ENCODE data around the gene IGSF21. TPM values are rescaled to one million over a fixed set of nuclear protein-coding genes. Genes with fewer than 3 reads are reported as not detected.

IGSF21 gene
- total RNA-seq, 6 experiments from 2014 or later: not detected

- no peaks in the 10 kb centered on the region for H3K4me1 Mint-ChIP-seq (ENCODE audit: low read depth)
- H3K4me3 Mint-ChIP-seq: no peak overlapping the region
- no peak for TF ChIP-seq CTCF (IDR thresholded peaks at IDR 0.05)
- peaks cover 6% of the 10 kb centered on the region for H3K27me3 Mint-ChIP-seq (ENCODE audit: insufficient read depth)
- H3K27ac Mint-ChIP-seq: no peak overlapping the region
- H3K36me3 Mint-ChIP-seq (ENCODE audit: low read depth): no peaks in the 10 kb centered on the region
- DNase-seq: no peak
- H3K9me3 Mint-ChIP-seq: peaks cover 50% of the 10 kb centered on the region
Observed at GRCh38 chr1:18294437-18295176, 187.0 kb downstream of the IGSF21 start.

- H3K36me3 Mint-ChIP-seq (ENCODE audit: low read depth): no peaks in the 10 kb centered on the region
- DNase-seq: no peak
- TF ChIP-seq CTCF (IDR thresholded peaks at IDR 0.05): no peak
Observed at GRCh38 chr1:18297896-18298648, 190.5 kb downstream of the IGSF21 start.

GRCh38 chr1:18299441-18300338 is 192.1 kb downstream of the IGSF21 start:
- H3K4me1 Mint-ChIP-seq (ENCODE audit: low read depth): no peaks in the 10 kb centered on the region
- no peak overlapping the region for H3K27ac Mint-ChIP-seq
- peaks cover 36% of the 10 kb centered on the region for H3K9me3 Mint-ChIP-seq
- H3K36me3 Mint-ChIP-seq (ENCODE audit: low read depth): no peaks in the 10 kb centered on the region
- H3K4me3 Mint-ChIP-seq: no peak overlapping the region
- TF ChIP-seq CTCF (IDR thresholded peaks at IDR 0.05): peak; percentile 64
- DNase-seq: no peak
- no peaks in the 10 kb centered on the region; the same call in 1 of the 2 replicates for H3K27me3 Mint-ChIP-seq (ENCODE audit: insufficient read depth)

More at GRCh38 chr1:18297896-18298648, 190.5 kb downstream of the IGSF21 start:
- no peaks in the 10 kb centered on the region for H3K4me1 Mint-ChIP-seq (ENCODE audit: low read depth)
- peaks cover 4% of the 10 kb centered on the region; the same call in 1 of the 2 replicates for H3K27me3 Mint-ChIP-seq (ENCODE audit: insufficient read depth)
- H3K4me3 Mint-ChIP-seq: no peak overlapping the region
- H3K9me3 Mint-ChIP-seq: peaks cover 42% of the 10 kb centered on the region
- no peak overlapping the region for H3K27ac Mint-ChIP-seq

- no peaks in the 10 kb centered on the region for H3K36me3 Mint-ChIP-seq (ENCODE audit: low read depth)
- no peak overlapping the region for H3K4me3 Mint-ChIP-seq
- H3K9me3 Mint-ChIP-seq: peaks cover 32% of the 10 kb centered on the region
- no peak overlapping the region for H3K27ac Mint-ChIP-seq
- H3K27me3 Mint-ChIP-seq (ENCODE audit: insufficient read depth): no peaks in the 10 kb centered on the region
- TF ChIP-seq CTCF (IDR thresholded peaks at IDR 0.05): no peak
- H3K4me1 Mint-ChIP-seq (ENCODE audit: low read depth): no peaks in the 10 kb centered on the region
- no peak for DNase-seq
Observed at GRCh38 chr1:18300376-18300775, 192.8 kb downstream of the IGSF21 start.

- H3K9me3 Mint-ChIP-seq: peaks cover 20% of the 10 kb centered on the region
- H3K4me1 Mint-ChIP-seq (ENCODE audit: low read depth): no peaks in the 10 kb centered on the region
- H3K4me3 Mint-ChIP-seq: no peak overlapping the region
- DNase-seq: no peak
- TF ChIP-seq CTCF (IDR thresholded peaks at IDR 0.05): no peak; the same call in 1 of the 2 replicates
- no peaks in the 10 kb centered on the region for H3K27me3 Mint-ChIP-seq (ENCODE audit: insufficient read depth)
- no peak overlapping the region for H3K27ac Mint-ChIP-seq
- H3K36me3 Mint-ChIP-seq (ENCODE audit: low read depth): no peaks in the 10 kb centered on the region
Observed at GRCh38 chr1:18302788-18303413, 195.3 kb downstream of the IGSF21 start.
